ENCODE data around the gene INSYN1.
"Not testable (repeated sequence)": the region's sequence is repeated elsewhere in the genome, so short reads cannot be mapped to it uniquely, and the experiment has no call there.

INSYN1 gene

DNA sequence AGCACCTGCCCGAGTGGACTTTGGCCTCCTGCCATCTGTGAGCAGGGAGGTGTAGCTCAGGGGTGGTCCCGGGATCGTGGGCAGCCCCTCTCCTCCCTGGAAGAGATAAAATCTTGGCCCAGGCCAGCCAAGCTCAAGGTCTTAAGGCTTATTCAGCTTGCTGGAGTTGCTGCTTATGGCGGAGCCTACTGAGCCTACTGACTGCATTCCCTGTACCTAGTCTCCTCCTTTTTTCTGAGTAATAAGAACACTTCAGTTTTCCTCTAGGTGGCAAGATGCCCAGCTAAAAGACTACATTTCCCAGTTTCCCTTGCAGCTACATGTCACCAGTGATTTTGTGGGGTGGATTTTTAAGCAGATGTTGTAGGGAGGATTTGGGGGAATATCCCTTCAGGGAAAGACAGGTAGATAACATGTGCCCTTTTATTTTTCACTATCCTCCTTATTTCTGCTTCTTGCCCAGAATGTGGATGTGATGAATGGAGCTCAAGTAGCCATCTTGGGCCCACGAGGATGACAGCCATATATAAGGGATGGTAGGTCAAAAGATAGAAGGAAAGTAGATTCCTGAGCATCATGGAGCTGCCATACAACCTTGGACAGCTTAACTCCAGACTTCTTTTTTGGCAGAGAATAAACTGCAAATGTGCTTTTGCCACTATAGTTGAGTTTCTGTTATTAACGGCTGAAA, 41.4 kb upstream of the INSYN1 start:
- H3K4me3 ChIP-seq (ENCODE audit: control insufficient read depth, low read depth, low read length), result no peak overlapping the region
- peak; percentile 31 for DNase-seq (ENCODE audit: low read depth)
- TF ChIP-seq, protein P1, sequence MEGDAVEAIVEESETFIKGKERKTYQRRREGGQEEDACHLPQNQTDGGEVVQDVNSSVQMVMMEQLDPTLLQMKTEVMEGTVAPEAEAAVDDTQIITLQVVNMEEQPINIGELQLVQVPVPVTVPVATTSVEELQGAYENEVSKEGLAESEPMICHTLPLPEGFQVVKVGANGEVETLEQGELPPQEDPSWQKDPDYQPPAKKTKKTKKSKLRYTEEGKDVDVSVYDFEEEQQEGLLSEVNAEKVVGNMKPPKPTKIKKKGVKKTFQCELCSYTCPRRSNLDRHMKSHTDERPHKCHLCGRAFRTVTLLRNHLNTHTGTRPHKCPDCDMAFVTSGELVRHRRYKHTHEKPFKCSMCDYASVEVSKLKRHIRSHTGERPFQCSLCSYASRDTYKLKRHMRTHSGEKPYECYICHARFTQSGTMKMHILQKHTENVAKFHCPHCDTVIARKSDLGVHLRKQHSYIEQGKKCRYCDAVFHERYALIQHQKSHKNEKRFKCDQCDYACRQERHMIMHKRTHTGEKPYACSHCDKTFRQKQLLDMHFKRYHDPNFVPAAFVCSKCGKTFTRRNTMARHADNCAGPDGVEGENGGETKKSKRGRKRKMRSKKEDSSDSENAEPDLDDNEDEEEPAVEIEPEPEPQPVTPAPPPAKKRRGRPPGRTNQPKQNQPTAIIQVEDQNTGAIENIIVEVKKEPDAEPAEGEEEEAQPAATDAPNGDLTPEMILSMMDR (conservative IDR thresholded peaks at IDR 0.05; ENCODE audit: control insufficient read depth, insufficient read depth, low read depth, low read length), result no peak

DNA sequence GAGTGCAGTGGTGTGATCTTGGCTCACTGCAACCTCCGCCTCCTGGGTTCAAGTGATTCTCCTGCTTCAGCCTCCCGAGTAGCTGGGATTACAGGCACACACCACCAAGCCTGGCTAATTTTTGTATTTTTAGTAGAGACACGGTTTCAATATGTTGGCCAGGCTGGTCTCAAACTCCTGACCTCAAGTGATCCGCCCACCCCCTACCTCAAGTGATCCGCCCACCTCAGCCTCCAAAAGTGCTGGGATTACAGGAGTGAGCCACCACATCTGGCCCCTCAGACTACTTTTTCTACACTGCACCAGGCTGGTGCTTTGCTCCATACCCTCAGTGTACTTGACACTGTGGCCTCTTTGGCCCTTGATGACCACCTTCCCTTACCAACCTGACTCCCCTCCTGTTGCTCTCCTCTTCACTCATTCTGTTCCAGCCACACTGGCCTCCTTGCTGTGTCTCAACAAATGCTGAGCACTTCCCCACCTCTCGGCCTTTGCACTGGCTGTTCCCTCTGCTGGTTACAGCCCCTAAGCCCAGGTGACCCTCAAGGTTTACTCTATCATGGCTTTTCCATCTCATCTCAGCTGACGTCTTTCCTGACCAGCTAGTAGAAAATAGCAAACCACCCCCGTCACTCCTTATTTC, 39.9 kb upstream of the INSYN1 start:
- not testable (repeated sequence) for DNase-seq (ENCODE audit: low read depth); H3K4me3 ChIP-seq (ENCODE audit: control insufficient read depth, low read depth, low read length)

DNA sequence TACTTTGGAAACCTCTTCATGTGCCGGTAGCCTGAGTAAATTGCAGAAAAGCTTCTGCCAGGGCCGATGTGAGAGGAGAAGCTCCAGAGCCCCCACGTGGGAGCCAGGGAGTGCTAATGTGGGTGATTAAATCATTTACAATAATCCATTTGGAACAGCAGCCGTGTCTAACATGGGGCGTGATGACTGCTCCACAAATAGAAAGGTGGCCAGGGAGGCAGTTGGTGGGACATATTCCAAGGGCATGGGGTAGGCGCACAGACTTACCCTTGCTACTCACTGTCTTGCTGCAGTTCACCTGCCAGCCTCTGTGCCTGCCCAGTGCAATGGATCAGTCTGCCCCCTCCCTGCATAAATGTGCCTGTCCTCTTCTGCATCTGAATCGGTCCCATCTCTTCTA, 39.3 kb upstream of the INSYN1 start:
- no peak overlapping the region for H3K4me3 ChIP-seq (ENCODE audit: control insufficient read depth, low read depth, low read length)
- TF ChIP-seq, protein P1 (conservative IDR thresholded peaks at IDR 0.05; ENCODE audit: control insufficient read depth, insufficient read depth, low read depth, low read length), result no peak
- no peak for DNase-seq (ENCODE audit: low read depth)

DNA sequence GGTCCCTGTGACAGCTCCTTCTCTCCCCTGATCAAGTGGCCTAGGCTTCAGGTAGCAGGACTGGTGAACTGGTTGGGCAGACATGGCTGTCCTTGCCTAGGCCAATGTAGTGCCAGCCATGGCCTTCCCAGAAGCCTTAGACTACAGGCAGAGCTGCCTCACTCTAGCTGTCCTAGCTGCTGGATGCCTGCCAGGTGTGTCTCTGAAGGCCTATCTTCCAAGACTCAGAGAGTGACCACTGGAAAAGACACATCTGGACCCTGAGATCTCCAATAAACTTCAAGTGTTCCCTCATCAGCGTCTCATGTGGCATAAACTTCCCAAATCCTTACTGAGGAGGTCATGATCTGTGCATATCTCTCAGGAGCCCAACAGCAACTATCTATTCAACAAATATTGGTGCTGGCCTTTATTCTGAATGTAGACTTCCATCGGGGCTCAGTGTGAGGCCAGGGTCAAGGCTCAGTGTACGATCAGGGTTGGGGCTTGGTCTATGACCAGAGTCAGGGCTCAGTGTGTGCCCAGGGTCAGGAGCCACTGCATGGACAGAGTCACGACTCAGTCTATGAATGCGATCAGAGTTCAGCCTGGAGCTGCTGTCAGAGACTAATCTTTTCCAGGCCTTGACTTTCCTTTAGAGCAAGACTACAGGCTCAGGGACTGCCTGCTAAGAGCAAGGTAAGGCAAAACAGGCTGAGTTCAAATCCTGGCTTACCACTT, 36.5 kb upstream of the INSYN1 start:
- H3K4me3 ChIP-seq (ENCODE audit: control insufficient read depth, low read depth, low read length), result no peak overlapping the region
- TF ChIP-seq, protein P1 (conservative IDR thresholded peaks at IDR 0.05; ENCODE audit: control insufficient read depth, insufficient read depth, low read depth, low read length), result no peak
- DNase-seq (ENCODE audit: low read depth), result no peak

DNA sequence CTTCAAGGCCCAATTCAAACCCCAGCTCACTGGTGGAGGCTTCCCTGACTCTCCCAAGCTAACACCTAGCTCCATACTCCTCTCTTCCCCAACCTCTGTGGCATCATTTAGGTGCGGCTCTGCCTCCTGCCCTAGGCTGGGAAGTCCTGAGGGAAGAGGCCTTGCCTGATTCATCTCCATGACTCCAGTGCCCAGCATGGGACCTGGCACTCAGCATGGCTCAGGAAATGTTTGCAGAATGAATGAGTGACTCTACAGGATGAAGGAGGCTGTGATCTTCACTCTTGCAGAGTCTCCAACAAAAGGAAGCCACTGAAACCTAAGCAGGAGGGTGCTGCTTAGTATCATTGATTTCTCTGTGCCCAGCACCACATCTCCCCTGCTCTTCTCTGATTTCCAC, 34.5 kb upstream of the INSYN1 start:
- TF ChIP-seq, protein P1 (conservative IDR thresholded peaks at IDR 0.05; ENCODE audit: control insufficient read depth, insufficient read depth, low read depth, low read length), result no peak
- DNase-seq (ENCODE audit: low read depth), result no peak
- no peak overlapping the region for H3K4me3 ChIP-seq (ENCODE audit: control insufficient read depth, low read depth, low read length)

DNA sequence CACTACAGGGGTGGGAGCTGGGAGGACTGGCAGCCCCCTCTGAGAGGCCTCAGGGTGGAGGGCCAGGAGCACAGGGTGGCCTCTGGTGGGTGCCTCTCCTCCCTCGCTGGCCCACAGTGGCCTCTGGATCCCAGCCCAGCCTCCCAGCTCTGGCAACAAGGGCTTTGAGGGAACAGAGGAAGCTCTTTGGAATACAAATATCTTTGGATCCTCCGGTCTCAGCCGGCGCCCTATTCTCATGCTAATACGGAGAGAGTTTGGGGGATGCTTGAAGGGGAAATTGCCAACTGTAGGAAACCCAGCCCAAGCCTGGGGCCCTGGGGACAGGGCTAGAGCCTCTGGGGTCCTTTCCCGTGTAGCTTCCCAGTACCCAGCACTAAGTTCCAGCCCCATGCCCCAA, 33.4 kb upstream of the INSYN1 start:
- no peak for DNase-seq (ENCODE audit: low read depth)
- H3K4me3 ChIP-seq (ENCODE audit: control insufficient read depth, low read depth, low read length), result no peak overlapping the region
- TF ChIP-seq, protein P1 (conservative IDR thresholded peaks at IDR 0.05; ENCODE audit: control insufficient read depth, insufficient read depth, low read depth, low read length), result no peak

DNA sequence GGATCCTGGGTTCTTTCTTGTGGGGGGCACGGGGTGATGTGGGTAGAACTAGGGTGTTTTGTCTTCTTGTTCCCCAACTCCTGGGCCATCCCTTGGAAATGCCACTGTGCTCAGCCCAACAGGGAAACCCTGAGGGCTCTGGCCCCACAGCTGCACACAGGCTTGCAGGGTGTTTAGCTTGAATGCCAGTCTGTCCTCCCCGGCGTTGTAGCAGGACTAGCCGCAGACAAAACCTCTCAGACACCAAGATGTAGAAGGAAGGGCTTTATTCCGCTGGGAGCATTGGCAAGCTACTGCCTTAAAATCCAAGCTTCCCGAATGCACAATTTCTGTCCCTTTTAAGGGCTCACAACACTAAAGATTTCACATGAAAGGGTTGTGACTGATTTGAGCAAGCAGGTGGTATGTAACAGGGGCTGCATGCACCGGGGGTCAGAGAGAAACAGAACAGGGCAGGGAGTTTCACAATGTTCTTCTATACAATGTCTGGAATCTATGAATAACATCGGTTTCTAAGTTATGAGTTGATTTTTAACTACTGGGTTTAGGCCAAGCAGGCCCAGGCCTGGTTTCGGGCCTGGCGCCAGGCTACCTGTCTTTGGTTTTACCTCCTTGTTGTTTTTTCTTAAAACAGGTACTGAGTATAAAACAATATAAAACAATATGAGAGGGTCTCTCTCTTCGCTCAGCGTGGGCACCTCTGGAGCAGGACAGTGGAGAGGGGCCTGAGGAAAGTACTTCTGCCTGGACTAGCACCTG, 32.3 kb upstream of the INSYN1 start:
- DNase-seq (ENCODE audit: low read depth); H3K4me3 ChIP-seq (ENCODE audit: control insufficient read depth, low read depth, low read length): not testable (repeated sequence)
